Spleen (tissue), 11 donors: Measurements from ENCODE around the gene P4HTM. TPM values are rescaled to one million over a fixed set of nuclear protein-coding genes. Genes with fewer than 3 reads are reported as not detected.

Experiments used
- DNase-seq: peaks from one replicate; pipeline ENCODE4 v3.0.0-alpha.2; 2020
- H3K27ac ChIP-seq, 8 donors: fragments of 200-600 bp; sonication (generic) in 7 of 8; 1 replicate in 4 of 8; 2 replicates in 4 of 8; pipeline versions ENCODE4 v1.5.0 to v1.8.0; 2016 to 2021; ENCODE audit warnings: inconsistent platforms in 4 of 8, mild to moderate bottlenecking in 4 of 8, moderate library complexity in 1 of 8
- H3K27me3 ChIP-seq, 7 donors: fragments of 200-600 bp; sonication (generic) in 6 of 7; replicated peaks in 1 of 7; 1 replicate in 4 of 7; 2 replicates in 3 of 7; pipeline versions ENCODE4 v1.5.0 to v1.8.0; 2016 to 2021; ENCODE audit warnings: inconsistent platforms in 3 of 7, mild to moderate bottlenecking in 1 of 7
- H3K36me3 ChIP-seq, 6 donors: fragments of 200-600 bp; sonication (generic) in 5 of 6; 1 replicate in 4 of 6; 2 replicates in 2 of 6; pipeline versions ENCODE4 v1.5.0 to v1.8.0; 2016 to 2021; ENCODE audit warnings: inconsistent platforms in 2 of 6
- H3K4me1 ChIP-seq, 6 donors: fragments of 200-600 bp; sonication (generic) in 5 of 6; 1 replicate in 3 of 6; 2 replicates in 3 of 6; pipeline versions ENCODE4 v1.5.0 to v1.8.0; 2016 to 2021; ENCODE audit warnings: inconsistent platforms in 3 of 6
- H3K4me3 ChIP-seq, 8 donors: fragments of 200-600 bp; sonication (generic) in 7 of 8; 1 replicate in 4 of 8; 2 replicates in 4 of 8; pipeline versions ENCODE4 v1.5.0 to v1.8.0; 2016 to 2021; ENCODE audit warnings: inconsistent platforms in 4 of 8, mild to moderate bottlenecking in 4 of 8, moderate library complexity in 2 of 8
- H3K9me3 ChIP-seq, 8 donors: fragments of 200-600 bp; sonication (generic) in 7 of 8; 1 replicate in 4 of 8; 2 replicates in 4 of 8; pipeline versions ENCODE4 v1.5.0 to v1.8.0; 2016 to 2021; ENCODE audit warnings: inconsistent platforms in 4 of 8
- POLR2A ChIP-seq, 3 donors: fragments of 450-650 bp; IDR thresholded peaks; one replicate each; pipeline ENCODE4 v1.5.1; 2017; ENCODE audit warnings: antibody characterized with exemption in 3 of 3, mild to moderate bottlenecking in 1 of 3
- POLR2AphosphoS5 ChIP-seq, 3 donors: sonication (generic); formaldehyde crosslinking; IDR thresholded peaks; one replicate each; pipeline ENCODE4 v1.5.1; 2017; ENCODE audit warnings: antibody characterized with exemption in 3 of 3
- WGBS, 5 donors: extraction: QIAGEN DNeasy Blood & Tissue Kit in 3 of 5; methylation state at CpG; one replicate each; pipeline versions ENCODE4 v1.1.5 to v1.1.7; 2013 to 2018; 5-methylcytosine and 5-hydroxymethylcytosine counted together
- intact Hi-C: fragments of 100-400 bp; cut with DNase I; formaldehyde crosslinking; loops from one replicate; pipeline ENCODE4 v1.15.0; 2023; ENCODE audit warnings: low total_unique reads
- polyA plus RNA-seq, 3 donors: library from polyadenylated mRNA; stranded (reverse); fragments of 200-250 nt; gene quantifications; one replicate each; pipeline ENCODE4 v1.2.1, GENCODE V29; 2013
- total RNA-seq, 7 donors: library from RNA; depleted of rRNA in 3 of 7; stranded (reverse); fragments of >200 nt in 3 of 7; fragmentation: NEBNext Ultra II Directional in 4 of 7; extraction: Animal tissue kit (Norgen Biotek cat#: 25700) in 4 of 7; gene quantifications; one replicate each; pipeline versions ENCODE4 v1.1.0 to v1.2.1, GENCODE V29; 2016 to 2021
- TF ChIP-seq, protein P1 (sequence below), 11 experiments: fragments of 200-600 bp in 7 of 11; fragments of 450-650 bp in 4 of 11; sonication (generic) in 4 of 11; IDR thresholded peaks in 8 of 11; conservative IDR thresholded peaks in 3 of 11; 1 replicate in 7 of 11; 2 replicates in 4 of 11; pipeline versions ENCODE4 v1.4.0 to v1.8.0; 2016 to 2021; ENCODE audit warnings: antibody characterized with exemption in 11 of 11, inconsistent platforms in 4 of 11, mild to moderate bottlenecking in 1 of 11
- donor health status: healthy with polysubstance abuse.
- donor health status: DM: no; HTN: no; CAD: no; lungs with moderate emphysema.
- donor health status: DM: no; HTN: no; CAD: no.
- donor health status: Bipolar disorder and iron deficiency.
- donor health status: healthy.
- donor health status: DM: no; HTN: no; CAD: no.
- donor health status: DM: yes; HTN: yes; CAD: no.

The P4HTM gene
- total and polyA plus RNA-seq, 10 donors = 20.8 to 49.3 (median 31.1) TPM

DNA sequence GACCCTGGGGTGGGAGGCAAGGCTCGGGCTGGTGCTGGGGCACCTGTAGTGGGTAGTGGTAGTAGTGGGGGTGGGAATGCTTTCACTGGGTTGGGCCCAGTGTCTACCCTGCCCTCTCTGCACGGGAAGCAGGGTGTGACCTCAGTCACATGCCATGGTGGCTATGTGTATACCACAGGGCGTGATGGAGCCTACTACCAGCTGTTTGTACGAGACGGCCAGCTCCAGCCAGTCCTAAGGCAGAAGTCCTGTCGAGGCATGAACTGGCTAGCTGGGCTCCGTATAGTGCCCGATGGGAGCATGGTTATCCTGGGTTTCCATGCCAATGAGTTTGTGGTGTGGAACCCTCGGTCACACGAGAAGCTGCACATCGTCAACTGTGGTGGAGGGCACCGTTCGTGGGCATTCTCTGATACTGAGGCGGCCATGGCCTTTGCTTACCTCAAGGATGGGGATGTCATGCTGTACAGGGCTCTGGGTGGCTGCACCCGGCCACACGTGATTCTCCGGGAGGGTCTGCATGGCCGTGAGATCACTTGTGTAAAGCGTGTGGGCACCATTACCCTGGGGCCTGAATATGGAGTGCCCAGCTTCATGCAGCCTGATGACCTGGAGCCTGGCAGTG lies 23.2 kb downstream of the P4HTM start:
- H3K4me3 ChIP-seq = no peak overlapping the region
- intact Hi-C loops = no loop called here
- peak overlapping the region in 4 of 8 donors; percentile 10 to 48 (median 24) for H3K27ac ChIP-seq
- 84 to 92% (median 87%) methylated on average over 14 to 19 of the region's 19 CpGs for WGBS, 5 donors
- H3K9me3 ChIP-seq = no peaks in the 10 kb centered on the region
- no peaks in the 10 kb centered on the region for H3K27me3 ChIP-seq
- H3K36me3 ChIP-seq = peaks cover 0 to 76% (median 44%) of the 10 kb centered on the region in 6 donors
- no peak for DNase-seq
- H3K4me1 ChIP-seq = peaks cover 23 to 83% (median 47%) of the 10 kb centered on the region in 6 donors
- no peak for TF ChIP-seq POLR2A (IDR thresholded peaks at IDR 0.05)
- TF ChIP-seq POLR2AphosphoS5 (IDR thresholded peaks at IDR 0.05) = peak in 1 of 3 donors; percentile 16
- TF ChIP-seq, protein P1, sequence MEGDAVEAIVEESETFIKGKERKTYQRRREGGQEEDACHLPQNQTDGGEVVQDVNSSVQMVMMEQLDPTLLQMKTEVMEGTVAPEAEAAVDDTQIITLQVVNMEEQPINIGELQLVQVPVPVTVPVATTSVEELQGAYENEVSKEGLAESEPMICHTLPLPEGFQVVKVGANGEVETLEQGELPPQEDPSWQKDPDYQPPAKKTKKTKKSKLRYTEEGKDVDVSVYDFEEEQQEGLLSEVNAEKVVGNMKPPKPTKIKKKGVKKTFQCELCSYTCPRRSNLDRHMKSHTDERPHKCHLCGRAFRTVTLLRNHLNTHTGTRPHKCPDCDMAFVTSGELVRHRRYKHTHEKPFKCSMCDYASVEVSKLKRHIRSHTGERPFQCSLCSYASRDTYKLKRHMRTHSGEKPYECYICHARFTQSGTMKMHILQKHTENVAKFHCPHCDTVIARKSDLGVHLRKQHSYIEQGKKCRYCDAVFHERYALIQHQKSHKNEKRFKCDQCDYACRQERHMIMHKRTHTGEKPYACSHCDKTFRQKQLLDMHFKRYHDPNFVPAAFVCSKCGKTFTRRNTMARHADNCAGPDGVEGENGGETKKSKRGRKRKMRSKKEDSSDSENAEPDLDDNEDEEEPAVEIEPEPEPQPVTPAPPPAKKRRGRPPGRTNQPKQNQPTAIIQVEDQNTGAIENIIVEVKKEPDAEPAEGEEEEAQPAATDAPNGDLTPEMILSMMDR (IDR thresholded peaks at IDR 0.05 in 8 of 11, conservative IDR thresholded peaks at IDR 0.05 in 3 of 11) = no peak

DNA sequence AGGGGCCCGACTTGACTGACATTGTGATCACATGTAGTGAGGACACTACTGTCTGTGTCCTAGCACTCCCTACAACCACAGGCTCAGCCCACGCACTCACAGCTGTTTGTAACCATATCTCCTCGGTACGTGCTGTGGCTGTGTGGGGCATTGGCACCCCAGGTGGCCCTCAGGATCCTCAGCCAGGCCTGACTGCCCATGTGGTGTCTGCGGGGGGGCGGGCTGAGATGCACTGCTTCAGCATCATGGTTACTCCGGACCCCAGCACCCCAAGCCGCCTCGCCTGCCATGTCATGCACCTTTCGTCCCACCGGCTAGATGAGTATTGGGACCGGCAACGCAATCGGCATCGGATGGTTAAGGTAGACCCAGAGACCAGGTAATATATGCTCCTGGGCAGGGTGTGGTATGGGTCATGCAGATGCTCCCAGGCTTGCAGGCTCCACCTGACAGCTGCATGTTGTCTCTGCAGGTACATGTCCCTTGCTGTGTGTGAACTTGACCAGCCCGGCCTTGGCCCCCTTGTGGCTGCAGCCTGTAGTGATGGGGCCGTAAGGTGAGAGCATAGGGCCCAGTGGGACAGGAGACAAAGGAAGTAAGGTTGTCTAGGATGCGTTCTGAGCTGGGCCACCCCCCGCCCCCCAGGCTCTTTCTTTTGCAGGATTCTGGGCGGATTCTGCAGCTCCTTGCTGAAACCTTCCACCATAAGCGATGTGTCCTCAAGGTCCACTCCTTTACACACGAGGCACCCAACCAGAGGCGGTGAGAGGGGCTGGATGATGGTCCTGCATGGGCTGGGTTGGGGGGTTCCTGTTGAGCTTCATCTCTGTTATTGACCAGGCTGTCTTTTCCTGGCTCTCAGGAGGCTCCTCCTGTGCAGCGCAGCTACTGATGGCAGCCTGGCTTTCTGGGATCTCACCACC lies 24.0 kb downstream of the P4HTM start:
- 78 to 85% (median 83%) methylated on average over 14 to 24 of the region's 24 CpGs for WGBS, 5 donors
- peak overlapping the region in 1 of 8 donors; percentile 48 for H3K27ac ChIP-seq
- no peaks in the 10 kb centered on the region for H3K9me3 ChIP-seq
- H3K36me3 ChIP-seq = peaks cover 0 to 73% (median 44%) of the 10 kb centered on the region in 6 donors
- intact Hi-C loops = no loop called here
- H3K4me3 ChIP-seq = no peak overlapping the region
- no peak for TF ChIP-seq POLR2A (IDR thresholded peaks at IDR 0.05)
- TF ChIP-seq, protein P1 (IDR thresholded peaks at IDR 0.05 in 8 of 11, conservative IDR thresholded peaks at IDR 0.05 in 3 of 11) = peak in 10 of 11 experiments; percentile 15 to 75 (median 51)
- peak in 2 of 3 donors; percentile 8 to 28 for TF ChIP-seq POLR2AphosphoS5 (IDR thresholded peaks at IDR 0.05)
- no peak for DNase-seq
- no peaks in the 10 kb centered on the region for H3K27me3 ChIP-seq
- H3K4me1 ChIP-seq = peaks cover 19 to 83% (median 46%) of the 10 kb centered on the region in 6 donors

DNA sequence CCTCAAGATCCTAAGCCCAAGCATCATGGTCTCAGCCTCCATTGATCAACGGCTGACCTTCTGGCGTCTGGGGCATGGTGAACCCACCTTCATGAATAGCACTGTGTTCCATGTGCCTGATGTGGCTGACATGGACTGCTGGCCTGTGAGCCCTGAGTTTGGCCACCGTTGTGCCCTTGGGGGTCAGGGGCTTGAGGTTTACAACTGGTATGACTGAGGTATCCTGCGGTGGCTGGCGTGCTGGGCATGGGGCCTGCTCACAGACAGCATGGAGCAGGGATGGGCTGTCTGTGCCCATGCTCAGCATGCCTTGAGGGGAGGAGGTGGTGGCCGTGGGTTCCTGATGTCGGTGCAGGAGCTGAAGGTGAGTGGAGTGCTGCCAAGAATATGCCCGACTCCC lies 25.0 kb downstream of the P4HTM start:
- no peaks in the 10 kb centered on the region for H3K9me3 ChIP-seq
- TF ChIP-seq POLR2A (IDR thresholded peaks at IDR 0.05) = no peak
- peak; percentile 10 to 62 (median 33) for TF ChIP-seq POLR2AphosphoS5 (IDR thresholded peaks at IDR 0.05)
- TF ChIP-seq, protein P1 (IDR thresholded peaks at IDR 0.05 in 8 of 11, conservative IDR thresholded peaks at IDR 0.05 in 3 of 11) = no peak
- WGBS, 5 donors = 86 to 95% (median 90%) methylated on average over 5 to 8 of the region's 8 CpGs
- no peak overlapping the region for H3K4me3 ChIP-seq
- H3K27ac ChIP-seq = no peak overlapping the region
- H3K36me3 ChIP-seq = peaks cover 0 to 65% (median 44%) of the 10 kb centered on the region in 6 donors
- intact Hi-C loops = no loop called here
- peaks cover 29 to 83% (median 52%) of the 10 kb centered on the region in 6 donors for H3K4me1 ChIP-seq
- no peak for DNase-seq
- no peaks in the 10 kb centered on the region for H3K27me3 ChIP-seq
